ENCODE data around the gene ZNF485.
A peak's percentile ranks its signal among the peaks of the same experiment; 100 is the strongest.
"Not testable (repeated sequence)": the region's sequence is repeated elsewhere in the genome, so short reads cannot be mapped to it uniquely, and the experiment has no call there.

ZNF485 gene

DNA sequence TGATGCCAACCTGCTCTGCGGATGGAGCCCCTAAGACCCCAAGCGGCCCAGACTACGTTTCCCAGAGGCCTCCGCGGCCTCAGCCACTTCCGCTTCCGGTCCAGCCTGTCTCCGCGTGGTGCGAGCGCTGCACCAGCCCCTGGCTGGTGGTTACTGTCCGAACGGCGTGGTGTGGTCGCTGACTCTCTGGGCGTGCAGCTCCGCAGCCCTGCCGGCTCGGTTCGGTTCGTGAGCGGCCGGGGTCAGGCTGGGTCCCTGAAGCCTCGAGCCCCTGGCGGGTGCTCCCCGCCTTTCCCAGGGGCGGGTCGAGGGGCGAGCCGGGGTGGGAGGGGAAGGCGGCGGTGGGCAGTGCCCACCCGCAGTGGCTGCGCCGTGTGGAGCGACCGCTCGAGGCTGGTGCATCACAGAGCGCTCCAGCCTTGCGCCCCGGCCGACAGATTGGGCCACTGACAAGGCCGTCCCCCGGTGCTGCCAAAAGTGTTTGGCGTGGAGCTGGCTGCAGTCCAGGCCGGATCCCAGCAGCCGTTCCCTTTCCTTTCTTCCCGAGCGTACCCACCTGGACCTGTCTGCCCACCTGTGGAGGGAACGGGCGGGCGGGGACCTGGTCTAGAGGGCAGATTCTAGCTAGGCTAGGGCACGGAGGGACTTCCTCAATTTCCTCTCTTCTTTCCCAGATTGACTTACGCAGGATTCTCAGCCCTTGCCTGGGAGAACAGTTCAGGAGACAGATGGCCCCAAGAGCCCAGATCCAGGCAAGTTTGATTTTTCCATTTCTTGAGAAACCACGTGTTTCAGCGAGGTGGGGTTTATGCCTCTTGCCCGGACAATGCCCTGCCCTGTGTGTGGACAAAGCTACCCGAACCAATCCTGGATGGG lies at the start of gene ZNF485:
Gene ZNF485, plus strand, starts transcription at position 116 of the 876 bp plus-strand sequence. Its CDS starts 613 bp downstream, at position 729.
- DNase-seq: peak; percentile 83

DNA sequence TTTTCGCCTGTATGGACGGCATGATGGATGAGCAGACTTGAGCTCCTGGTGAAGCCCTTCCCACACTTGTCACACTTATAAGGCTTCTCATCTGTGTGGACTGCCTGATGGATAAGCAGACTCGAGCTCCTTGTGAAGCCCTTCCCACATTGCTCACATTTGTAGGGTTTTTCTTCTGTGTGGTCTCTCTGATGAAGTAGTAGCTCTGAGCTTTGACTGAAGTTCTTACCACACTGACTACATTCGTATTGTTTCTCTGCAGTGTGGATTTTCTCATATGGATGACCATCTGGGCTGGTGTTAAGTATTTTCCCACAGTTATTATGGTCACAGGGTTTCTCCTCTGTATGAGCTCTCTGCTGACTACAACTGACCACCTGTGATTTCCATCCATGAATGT lies 49.0 kb upstream of the ZNF485 start:
- DNase-seq: no peak

DNA sequence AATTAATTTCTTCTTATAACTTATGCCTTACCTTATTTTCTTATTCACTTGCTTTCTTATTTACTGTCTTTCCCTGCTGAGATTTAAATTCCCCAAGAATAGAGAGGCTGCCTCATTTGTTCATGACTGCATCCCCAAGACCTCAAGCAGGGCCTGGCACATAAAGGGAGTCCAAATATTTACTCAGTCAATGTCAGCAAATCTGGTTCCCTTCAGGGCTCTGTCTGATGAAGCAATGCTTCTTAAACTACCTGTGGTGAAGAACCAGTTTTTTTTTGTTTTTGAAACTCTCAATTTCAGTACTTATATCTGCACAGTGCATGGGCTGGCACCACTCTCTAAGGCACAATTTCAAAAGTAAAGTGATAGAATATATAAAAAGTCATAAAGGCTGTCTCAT lies 36.6 kb upstream of the ZNF485 start:
- no peak for DNase-seq

DNA sequence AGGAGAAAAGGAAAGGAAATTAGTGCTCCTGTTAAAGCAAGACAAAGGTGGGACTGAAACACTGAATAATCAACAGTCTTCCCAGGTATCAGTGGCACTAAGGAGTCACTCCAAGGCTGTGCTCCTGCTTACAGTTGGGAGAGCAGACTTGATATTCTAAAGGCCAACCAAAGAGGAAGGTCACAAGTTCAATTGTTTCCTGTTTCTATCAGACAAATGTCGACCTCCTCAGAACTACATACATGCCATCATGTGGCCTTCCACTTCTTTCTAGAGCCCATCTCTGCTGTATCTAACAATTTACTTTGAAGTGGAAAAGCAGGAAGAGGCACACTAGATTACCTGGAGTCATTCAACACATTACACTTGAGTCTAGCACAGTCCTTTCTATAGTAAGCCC lies 35.3 kb upstream of the ZNF485 start:
- DNase-seq: no peak

DNA sequence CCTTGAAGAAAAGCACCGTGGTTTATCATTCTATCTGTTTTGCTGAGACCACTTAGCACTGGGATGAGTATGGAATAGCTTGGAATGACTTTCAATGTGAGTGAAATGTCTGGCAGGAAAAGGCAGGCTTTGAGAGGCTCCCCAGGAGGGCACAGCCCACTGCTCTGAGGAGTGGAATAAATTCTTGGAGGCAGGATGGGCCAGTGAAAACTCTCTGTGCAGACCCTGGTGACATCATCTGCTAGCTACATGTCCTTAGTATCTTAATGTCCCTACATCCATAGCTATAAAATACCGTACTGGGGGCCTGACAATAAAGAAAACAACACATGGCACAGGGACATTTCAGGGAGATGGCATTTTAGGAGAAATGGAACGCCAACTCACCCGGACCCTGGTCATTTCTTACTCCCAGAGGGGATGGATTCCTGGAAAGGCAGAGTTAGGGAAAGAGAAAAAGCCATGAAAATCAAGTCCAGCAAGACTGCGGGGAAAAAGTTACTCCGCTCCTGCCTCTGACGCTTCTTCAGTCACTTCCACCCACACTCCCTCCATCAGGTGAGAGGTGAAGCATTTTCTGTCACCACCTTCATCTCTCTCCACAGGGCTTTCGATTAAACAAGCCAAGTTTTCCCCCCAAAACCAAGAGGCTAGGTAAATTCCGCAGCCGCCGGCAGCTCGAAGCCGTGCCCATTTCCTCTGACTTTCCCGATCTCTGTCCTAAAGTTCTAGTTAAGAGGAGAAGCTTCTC lies 32.8 kb upstream of the ZNF485 start:
- no peak for DNase-seq

DNA sequence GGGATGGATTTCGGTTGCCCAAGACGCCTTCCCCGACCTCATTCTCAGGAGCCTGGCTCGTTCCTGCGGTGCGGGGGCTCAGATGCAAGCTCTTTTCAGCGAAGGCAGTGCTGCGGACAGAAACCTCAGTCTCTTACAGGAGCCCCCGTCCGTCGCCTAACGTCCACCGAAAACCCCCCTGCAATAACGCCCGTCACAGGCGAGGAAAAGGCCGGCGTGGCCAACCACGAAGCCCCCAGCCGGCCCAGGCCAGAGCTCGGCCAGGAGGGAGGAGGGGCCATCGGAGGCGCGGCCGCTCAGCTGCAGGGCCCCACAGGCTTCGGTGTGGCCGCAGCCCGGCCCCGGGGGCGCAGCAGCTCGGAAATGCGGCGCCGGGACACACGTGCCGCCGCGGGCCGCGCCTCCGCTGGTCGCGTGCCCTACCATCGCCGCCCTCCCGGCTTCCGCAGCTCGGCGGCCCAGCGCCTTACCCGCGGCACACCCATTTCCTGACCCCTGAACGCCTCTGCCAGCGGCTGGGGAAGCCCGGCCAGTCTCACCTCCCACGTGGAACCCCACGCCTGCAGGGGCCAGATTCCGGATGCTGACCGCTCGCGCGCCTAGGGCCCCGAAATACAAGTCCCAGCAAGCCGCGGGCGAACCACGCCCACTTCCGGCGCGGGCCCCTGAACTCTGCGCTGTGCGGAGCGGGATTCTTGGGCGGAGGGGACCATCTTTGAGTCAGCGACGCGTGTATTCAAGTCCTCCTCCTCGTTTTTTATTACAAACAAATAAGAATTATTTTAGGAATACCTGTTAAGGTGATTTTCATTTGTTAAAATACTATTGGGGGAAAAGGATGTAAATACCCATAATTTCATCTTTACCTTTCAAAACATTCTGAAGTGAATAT lies 32.0 kb upstream of the ZNF485 start, which contains the start of gene ZNF239:
Gene ZNF239, minus strand, starts transcription at position 616 of the 892 bp plus-strand sequence. CDS start 16,537 bp downstream, outside the sequence.
- DNase-seq: peak; percentile 94

DNA sequence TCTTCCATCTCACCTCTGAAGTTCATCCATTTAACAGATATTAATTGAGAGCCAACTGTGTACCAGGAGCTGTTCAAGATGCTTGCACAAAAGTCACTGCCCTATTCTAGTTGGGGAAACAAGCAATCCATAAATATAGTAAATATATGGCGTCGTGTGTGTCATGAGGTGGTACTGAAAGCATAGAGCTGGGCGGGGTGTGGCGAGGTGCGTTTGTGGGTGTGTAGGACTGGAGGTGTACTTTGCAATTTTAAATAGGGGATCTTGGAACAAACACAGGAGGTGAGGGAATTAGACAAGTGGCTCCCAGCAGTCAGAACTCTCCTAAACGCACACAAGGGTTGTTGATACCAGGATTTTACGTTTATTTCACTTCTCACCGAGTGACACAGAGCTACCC lies 31.3 kb upstream of the ZNF485 start:
- no peak for DNase-seq

DNA sequence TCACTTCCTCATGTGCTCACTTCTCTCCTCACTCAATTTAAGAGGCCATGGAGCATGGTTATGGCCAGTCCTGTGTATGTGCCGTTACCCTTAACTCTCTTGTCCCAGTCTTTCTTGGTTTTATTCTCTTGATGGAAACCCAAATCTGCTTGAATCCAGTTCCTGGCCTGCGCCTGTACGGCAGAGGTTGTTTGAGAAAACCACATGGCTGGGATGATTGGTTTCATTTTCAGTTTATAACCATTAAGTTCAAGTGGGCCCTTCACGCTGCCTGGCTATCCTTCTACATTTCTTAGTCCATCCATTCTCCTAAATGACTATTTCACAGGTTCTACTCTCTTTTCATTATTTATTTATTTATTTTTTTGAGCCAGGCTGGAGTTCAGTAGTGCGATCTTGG lies 30.2 kb upstream of the ZNF485 start:
- no peak for DNase-seq

DNA sequence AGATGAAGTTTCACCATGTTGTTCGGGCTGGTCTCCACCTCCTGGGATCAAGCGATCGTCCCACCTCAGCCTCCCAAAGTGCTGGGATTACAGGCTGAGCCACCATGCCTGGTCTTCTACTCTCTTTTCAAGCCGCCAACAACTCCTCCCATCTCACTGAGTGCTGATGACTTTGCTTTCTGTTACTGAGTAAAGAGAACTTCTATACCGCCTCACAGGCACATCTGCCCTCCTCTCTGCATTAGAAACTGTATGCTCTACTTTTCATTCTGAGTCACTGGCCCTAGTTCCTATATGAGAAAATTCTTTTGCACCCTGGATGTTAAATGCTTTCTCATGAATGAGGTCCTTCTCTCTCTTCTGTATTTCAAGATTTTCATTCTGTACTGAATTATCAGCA lies 29.7 kb upstream of the ZNF485 start:
- DNase-seq: no peak

DNA sequence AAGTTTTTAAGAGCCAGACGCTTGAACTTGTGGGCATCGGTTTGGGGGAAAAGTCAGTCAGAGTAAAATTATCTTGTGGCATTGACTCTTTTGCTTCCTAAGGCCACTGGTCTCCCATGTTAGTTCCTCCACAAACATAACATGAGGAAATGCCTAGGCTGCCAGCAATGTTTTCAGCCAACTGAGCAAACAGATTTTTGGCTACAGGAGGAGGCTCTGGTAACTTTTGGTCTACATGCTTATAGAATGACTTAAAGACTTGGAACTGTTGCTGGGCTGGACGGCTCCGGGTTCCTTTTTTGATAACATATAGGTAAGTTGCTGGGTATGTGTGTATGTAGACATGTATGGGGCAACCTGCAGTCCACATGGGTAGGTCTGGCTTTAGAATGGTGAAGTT lies 22.2 kb upstream of the ZNF485 start:
- DNase-seq: no peak

DNA sequence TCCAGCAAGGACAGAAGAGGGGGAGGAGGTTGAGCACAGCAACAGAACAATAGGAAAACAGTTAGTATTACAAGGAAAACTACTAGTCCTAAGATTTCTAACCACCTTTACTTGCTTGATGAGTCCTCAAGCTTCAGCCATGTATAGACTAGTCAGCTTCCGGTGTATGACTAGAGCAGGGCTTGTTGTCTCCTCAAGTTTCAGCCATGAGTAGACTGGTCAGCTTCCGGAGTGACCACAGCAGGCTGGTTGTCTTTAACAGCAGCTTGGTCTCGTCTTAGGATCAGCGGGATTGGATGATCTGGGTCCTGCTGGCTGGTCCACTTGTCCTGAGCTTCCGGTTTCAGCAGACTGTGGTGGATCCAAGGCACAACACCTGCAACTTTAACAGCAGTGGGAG lies 21.2 kb upstream of the ZNF485 start:
- no peak for DNase-seq

DNA sequence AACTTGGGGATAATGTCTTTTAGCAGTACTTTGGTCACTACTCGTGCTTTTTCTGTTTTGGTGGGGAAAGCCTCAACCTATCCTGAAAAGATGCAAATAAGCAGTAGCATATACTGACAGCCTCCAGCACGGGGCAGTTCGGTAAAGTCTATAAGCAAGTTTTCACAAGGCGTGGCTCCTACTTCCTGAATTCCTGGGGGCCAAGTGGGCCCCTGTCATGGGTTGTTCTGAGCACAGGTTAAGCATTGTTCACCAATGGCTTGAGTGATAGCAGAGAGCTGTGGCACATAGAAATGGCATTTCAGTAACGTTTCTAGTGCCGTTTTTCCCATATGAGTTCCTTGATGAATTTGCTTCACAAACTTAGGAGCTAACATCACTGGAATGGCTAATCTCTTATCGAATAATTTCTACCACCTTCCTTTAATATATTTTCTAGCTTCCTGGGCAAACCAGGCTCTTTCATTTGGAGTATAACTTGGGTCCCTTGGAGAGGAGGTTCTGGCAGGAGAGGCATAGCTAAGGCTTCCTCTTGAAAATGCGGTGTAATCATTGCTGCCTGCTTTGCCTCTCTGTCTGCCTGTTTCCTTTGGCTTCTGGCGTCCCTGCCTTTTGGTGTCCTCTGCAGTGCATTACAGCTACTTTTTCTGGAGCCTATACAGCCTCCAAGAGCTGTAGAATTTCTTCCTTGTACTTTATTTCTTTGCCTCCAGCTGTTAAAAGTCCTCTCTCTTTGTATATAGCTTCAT lies 20.1 kb upstream of the ZNF485 start:
- no peak for DNase-seq

DNA sequence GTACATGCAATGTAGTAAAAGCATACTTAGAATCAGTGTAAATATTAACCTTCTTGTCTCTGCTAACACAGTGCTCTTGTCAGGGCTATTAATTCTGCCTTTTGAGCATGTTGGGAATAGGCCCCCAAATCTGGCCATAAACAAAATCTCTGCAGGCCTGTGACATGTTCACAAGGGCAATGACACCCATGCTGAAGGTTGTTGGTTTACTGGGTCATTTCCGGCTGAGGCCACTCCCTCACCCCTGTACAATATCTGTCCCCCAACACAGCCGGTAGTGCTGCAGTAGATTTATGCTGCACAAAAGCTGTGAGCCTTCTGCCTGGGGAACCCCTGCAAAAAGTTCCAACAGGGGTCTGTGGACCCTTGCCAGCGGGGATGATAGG lies 19.5 kb upstream of the ZNF485 start:
- not testable (repeated sequence) for DNase-seq

DNA sequence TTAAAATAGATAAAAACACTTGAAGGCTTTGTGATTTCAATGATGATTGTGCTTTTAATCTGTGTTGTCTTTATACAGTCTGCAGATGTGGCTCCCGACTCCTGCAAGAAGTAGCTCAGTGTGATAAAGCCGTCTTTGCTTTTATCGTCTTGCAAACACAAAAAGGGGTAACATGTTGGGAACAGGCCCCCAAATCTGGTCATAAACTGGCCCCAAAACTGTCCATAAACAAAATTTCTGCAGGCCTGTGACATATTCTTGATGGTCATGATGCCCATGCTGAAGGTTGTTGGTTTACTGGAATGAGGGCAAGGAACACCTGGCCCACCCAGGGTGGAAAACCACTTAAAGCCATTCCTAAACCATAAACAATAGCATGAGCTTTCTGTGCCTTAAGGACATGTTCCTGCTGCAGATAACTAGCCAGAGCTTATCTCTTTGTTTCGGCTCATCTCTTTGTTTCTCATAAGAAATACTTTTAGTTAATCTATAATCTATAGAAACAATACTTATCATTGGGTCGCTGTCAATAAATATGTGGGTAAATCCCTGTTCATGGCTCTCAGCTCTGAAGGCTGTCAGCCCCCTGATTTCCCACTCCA lies 14.8 kb upstream of the ZNF485 start:
- no peak for DNase-seq

DNA sequence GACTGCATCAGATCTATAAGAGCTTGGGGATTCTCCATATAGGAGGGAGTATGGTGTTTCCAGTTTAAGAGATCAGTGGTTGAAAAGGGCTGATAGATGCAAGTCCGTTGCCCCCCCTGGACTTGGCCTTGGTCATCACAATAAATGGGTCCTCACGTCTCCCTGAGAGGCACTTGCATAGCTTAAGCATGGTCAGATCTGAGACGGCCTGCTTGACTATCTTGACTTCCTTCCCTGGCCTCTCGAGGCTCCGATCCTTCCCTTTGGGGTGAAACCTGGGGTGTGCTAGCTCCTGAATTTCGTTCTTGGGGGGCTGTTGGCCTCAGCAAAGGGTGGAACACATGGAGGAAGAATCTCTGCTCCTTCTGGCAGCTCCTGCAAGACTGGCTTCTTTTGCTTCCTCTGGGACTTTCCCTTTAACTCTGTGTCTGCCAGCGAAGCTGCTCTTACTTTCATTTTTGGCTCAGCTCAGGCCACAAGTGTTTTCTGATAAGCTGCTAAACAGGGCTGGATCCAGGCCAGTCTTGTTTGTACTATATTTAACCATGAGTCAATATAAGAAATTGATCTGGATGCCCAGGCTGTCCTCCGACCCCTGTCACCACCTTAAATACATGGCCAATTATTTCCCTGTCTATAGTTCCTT lies 11.2 kb upstream of the ZNF485 start:
- DNase-seq: no peak

DNA sequence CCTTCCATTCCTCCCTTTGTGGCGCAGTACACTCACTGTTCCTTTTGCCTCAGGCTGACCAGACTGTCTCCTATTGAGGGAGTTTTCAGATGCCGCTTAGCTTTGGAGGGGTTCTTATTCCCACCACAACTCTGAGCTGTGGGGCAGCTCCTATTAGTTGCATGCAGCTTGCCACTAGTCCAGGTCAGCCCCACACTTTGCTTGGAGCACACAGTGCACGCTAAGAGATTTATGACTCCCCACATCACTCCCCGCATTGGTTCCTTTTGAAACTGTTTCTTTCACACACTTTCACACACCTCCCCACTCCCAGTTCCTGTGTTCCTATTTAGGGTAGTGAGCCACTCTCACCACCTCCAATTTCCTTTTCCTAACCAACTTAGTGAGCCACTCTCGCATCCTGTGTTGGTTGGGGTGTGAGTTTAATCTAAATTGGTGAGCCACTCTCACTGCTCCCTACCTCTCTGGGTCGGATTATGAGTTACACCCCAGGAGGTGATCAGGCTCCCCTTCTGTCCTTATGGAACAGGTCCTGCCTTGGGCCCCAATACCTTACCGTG lies 10.4 kb upstream of the ZNF485 start:
- no peak for DNase-seq

DNA sequence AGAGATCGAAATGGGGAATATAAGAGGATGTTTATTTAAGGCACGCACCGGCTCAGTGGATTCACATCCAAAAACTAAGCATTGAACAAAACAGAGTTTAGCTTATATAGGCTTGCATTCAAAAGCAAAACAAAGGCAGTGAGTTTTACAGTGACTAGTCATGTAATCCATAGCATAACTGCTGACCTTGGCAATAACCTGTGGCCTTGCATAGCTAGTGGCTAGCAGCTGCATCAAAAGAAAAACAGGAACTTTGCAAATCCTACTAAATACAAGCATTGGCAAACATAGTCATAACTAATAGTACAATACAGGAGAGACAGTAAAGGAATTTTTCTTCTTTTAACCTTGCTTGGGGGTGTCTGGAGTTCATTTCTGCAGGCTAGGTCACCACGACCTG lies 9.7 kb upstream of the ZNF485 start:
- DNase-seq: no peak

DNA sequence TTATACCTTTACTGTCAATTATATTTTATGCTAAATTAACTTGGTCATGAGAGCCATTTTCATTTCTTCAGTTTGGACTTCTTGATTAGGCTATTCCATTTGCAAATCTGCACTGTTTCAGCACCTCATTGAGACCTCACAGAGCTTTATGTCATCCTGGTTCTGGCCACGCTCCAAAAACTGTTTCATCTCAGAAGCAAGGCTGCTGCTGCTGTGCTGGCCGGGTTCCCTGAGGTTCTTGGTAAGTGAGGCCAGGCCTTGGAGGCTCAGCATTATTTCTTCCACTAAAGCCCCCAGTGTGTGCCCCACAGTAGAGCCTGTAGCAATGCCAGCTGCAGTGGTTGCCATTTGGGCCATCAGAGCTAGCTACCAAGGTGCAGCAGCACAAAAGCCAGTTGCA lies 7.8 kb upstream of the ZNF485 start:
- DNase-seq: no peak

DNA sequence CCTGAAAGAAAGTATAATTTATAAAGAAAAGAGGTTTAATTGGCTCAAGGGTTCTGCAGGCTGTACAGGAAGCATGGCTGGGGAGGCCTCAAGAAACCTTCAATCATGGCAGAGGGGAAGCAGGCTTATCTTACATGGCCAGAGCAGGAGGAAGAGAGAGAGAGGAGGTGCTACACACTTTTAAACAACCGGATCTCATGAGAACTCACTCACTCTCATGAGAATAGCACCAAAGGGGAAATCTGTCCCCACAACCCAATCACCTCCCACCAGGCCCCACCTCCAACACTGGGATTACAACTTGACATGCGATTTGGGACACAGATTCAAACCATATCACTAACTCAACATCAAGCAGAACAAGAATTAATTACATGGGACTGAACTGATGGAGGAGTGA lies 6.9 kb upstream of the ZNF485 start:
- DNase-seq: no peak

DNA sequence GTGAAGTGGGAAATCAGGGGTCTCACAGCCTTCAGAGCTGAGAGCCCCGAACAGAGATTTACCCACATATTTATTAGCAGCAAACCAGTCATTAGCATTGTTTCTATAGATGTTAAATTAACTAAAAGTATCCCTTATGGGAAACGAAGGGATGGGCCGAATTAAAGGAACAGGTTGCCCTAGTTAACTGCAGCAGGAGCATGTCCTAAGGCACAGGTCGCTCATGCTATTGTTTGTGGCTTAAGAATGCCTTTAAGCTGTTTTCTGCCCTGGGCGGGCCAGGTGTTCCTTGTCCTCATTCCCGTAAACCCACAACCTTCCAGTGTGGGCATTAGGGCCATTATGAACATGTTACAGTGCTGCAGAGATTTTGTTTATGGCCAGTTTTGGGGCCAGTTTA lies 4.7 kb upstream of the ZNF485 start:
- DNase-seq: not testable (repeated sequence)

DNA sequence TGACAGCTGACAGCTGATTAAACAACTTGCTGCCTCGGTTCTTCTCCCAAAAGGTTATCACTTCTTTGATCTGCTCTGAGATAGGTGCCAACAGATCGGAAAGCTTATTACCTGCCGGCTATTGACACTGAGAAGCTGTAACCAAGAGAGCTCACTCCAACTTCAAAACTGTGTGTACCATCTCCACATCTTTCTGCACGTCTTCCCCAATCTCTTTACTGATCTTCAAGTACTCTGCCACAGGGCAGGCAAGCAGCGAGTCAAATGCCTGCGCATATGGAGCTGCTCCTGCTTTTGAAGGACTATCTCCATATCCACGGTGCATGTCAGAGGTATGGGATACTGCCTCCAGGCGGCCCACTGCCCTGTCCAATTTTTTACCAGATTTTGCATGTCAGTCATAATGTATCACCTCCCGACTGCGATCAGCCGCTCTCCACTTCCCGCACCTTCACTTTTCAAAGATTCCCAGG lies 352 bp upstream of the ZNF485 start:
- DNase-seq: no peak
